ENCODE measurements around the gene ZNF586.
"Not testable (repeated sequence)": the region's sequence is repeated elsewhere in the genome, so short reads cannot be mapped to it uniquely, and the experiment has no call there.

Gene ZNF586

GRCh38 chr19:57788114-57788692 is 18.7 kb downstream of the ZNF586 start:
- DNase-seq, result no peak
- no peaks in the 10 kb centered on the region for H3K27me3 ChIP-seq (replicated peaks; ENCODE audit: control insufficient read depth, insufficient read depth, low read length, poor library complexity, severe bottlenecking)
- no peaks in the 10 kb centered on the region for H3K4me1 ChIP-seq (ENCODE audit: control insufficient read depth, insufficient read depth, low read length, poor library complexity, severe bottlenecking)
- peaks cover 38% of the 10 kb centered on the region for H3K9me3 ChIP-seq (ENCODE audit: control insufficient read depth, low read length)
- H3K4me3 ChIP-seq (ENCODE audit: insufficient read depth, low read depth, low read length, poor library complexity, severe bottlenecking), result no peak overlapping the region
- H3K36me3 ChIP-seq (ENCODE audit: control insufficient read depth, insufficient read depth, low read length), result peaks cover 11% of the 10 kb centered on the region
- no peak overlapping the region for H3K27ac ChIP-seq (ENCODE audit: insufficient read depth, low read length, poor library complexity, severe bottlenecking)

- Histone ChIP-seq H3K4me3 (ENCODE audit: insufficient read depth, low read depth, low read length, poor library complexity, severe bottlenecking) (no peak overlapping the region), H3K9me3 (ENCODE audit: control insufficient read depth, low read length) (peaks cover 38% of the 10 kb centered on the region), H3K4me1 (ENCODE audit: control insufficient read depth, insufficient read depth, low read length, poor library complexity, severe bottlenecking) (no peaks in the 10 kb centered on the region), H3K27ac (ENCODE audit: insufficient read depth, low read length, poor library complexity, severe bottlenecking) (no peak overlapping the region), H3K27me3 (replicated peaks; ENCODE audit: control insufficient read depth, insufficient read depth, low read length, poor library complexity, severe bottlenecking) (no peaks in the 10 kb centered on the region), H3K36me3 (ENCODE audit: control insufficient read depth, insufficient read depth, low read length) (peaks cover 11% of the 10 kb centered on the region)
- no peak for DNase-seq
These were observed 19.8 kb downstream of the ZNF586 start for GRCh38 chr19:57789288-57789687.

GRCh38 chr19:57796580-57796979 is 27.1 kb downstream of the ZNF586 start:
- H3K4me1 ChIP-seq (ENCODE audit: control insufficient read depth, insufficient read depth, low read length, poor library complexity, severe bottlenecking); H3K27ac ChIP-seq (ENCODE audit: insufficient read depth, low read length, poor library complexity, severe bottlenecking); H3K27me3 ChIP-seq (replicated peaks; ENCODE audit: control insufficient read depth, insufficient read depth, low read length, poor library complexity, severe bottlenecking); DNase-seq; H3K4me3 ChIP-seq (ENCODE audit: insufficient read depth, low read depth, low read length, poor library complexity, severe bottlenecking); H3K36me3 ChIP-seq (ENCODE audit: control insufficient read depth, insufficient read depth, low read length); H3K9me3 ChIP-seq (ENCODE audit: control insufficient read depth, low read length): not testable (repeated sequence)

- Histone ChIP-seq H3K27ac (ENCODE audit: insufficient read depth, low read length, poor library complexity, severe bottlenecking) (no peak overlapping the region), H3K4me3 (ENCODE audit: insufficient read depth, low read depth, low read length, poor library complexity, severe bottlenecking) (no peak overlapping the region), H3K36me3 (ENCODE audit: control insufficient read depth, insufficient read depth, low read length) (peaks cover 5% of the 10 kb centered on the region), H3K9me3 (ENCODE audit: control insufficient read depth, low read length) (no peaks in the 10 kb centered on the region), H3K4me1 (ENCODE audit: control insufficient read depth, insufficient read depth, low read length, poor library complexity, severe bottlenecking) (peaks cover 3% of the 10 kb centered on the region), H3K27me3 (replicated peaks; ENCODE audit: control insufficient read depth, insufficient read depth, low read length, poor library complexity, severe bottlenecking) (no peaks in the 10 kb centered on the region)
- no peak for DNase-seq
These were observed 31.2 kb downstream of the ZNF586 start for GRCh38 chr19:57800696-57801095.

- DNase-seq, result no peak
- no peaks in the 10 kb centered on the region for H3K9me3 ChIP-seq (ENCODE audit: control insufficient read depth, low read length)
- H3K36me3 ChIP-seq (ENCODE audit: control insufficient read depth, insufficient read depth, low read length), result no peaks in the 10 kb centered on the region
- H3K4me3 ChIP-seq (ENCODE audit: insufficient read depth, low read depth, low read length, poor library complexity, severe bottlenecking), result no peak overlapping the region
- no peaks in the 10 kb centered on the region for H3K27me3 ChIP-seq (replicated peaks; ENCODE audit: control insufficient read depth, insufficient read depth, low read length, poor library complexity, severe bottlenecking)
- no peak overlapping the region for H3K27ac ChIP-seq (ENCODE audit: insufficient read depth, low read length, poor library complexity, severe bottlenecking)
- peaks cover 3% of the 10 kb centered on the region for H3K4me1 ChIP-seq (ENCODE audit: control insufficient read depth, insufficient read depth, low read length, poor library complexity, severe bottlenecking)
These were observed 32.8 kb downstream of the ZNF586 start for GRCh38 chr19:57802269-57802668.

GRCh38 chr19:57803265-57803593 is 33.8 kb downstream of the ZNF586 start:
- Histone ChIP-seq H3K36me3 (ENCODE audit: control insufficient read depth, insufficient read depth, low read length) (peaks cover 9% of the 10 kb centered on the region), H3K4me1 (ENCODE audit: control insufficient read depth, insufficient read depth, low read length, poor library complexity, severe bottlenecking) (peaks cover 3% of the 10 kb centered on the region), H3K27ac (ENCODE audit: insufficient read depth, low read length, poor library complexity, severe bottlenecking) (no peak overlapping the region), H3K27me3 (replicated peaks; ENCODE audit: control insufficient read depth, insufficient read depth, low read length, poor library complexity, severe bottlenecking) (no peaks in the 10 kb centered on the region), H3K9me3 (ENCODE audit: control insufficient read depth, low read length) (no peaks in the 10 kb centered on the region), H3K4me3 (ENCODE audit: insufficient read depth, low read depth, low read length, poor library complexity, severe bottlenecking) (no peak overlapping the region)
- DNase-seq, result no peak

GRCh38 chr19:57803594-57804325 is 34.3 kb downstream of the ZNF586 start:
- DNase-seq, result no peak
- H3K27ac ChIP-seq (ENCODE audit: insufficient read depth, low read length, poor library complexity, severe bottlenecking), result no peak overlapping the region
- H3K36me3 ChIP-seq (ENCODE audit: control insufficient read depth, insufficient read depth, low read length), result peaks cover 13% of the 10 kb centered on the region
- H3K27me3 ChIP-seq (replicated peaks; ENCODE audit: control insufficient read depth, insufficient read depth, low read length, poor library complexity, severe bottlenecking), result no peaks in the 10 kb centered on the region
- no peak overlapping the region for H3K4me3 ChIP-seq (ENCODE audit: insufficient read depth, low read depth, low read length, poor library complexity, severe bottlenecking)
- H3K4me1 ChIP-seq (ENCODE audit: control insufficient read depth, insufficient read depth, low read length, poor library complexity, severe bottlenecking), result peaks cover 3% of the 10 kb centered on the region
- no peaks in the 10 kb centered on the region for H3K9me3 ChIP-seq (ENCODE audit: control insufficient read depth, low read length)

- H3K4me3 ChIP-seq (ENCODE audit: insufficient read depth, low read depth, low read length, poor library complexity, severe bottlenecking), result no peak overlapping the region
- DNase-seq, result no peak
- H3K4me1 ChIP-seq (ENCODE audit: control insufficient read depth, insufficient read depth, low read length, poor library complexity, severe bottlenecking), result peaks cover 3% of the 10 kb centered on the region
- peaks cover 26% of the 10 kb centered on the region for H3K36me3 ChIP-seq (ENCODE audit: control insufficient read depth, insufficient read depth, low read length)
- no peak overlapping the region for H3K27ac ChIP-seq (ENCODE audit: insufficient read depth, low read length, poor library complexity, severe bottlenecking)
- no peaks in the 10 kb centered on the region for H3K9me3 ChIP-seq (ENCODE audit: control insufficient read depth, low read length)
- no peaks in the 10 kb centered on the region for H3K27me3 ChIP-seq (replicated peaks; ENCODE audit: control insufficient read depth, insufficient read depth, low read length, poor library complexity, severe bottlenecking)
These were observed 38.1 kb downstream of the ZNF586 start for GRCh38 chr19:57807541-57807940.

- not testable (repeated sequence) for H3K4me3 ChIP-seq (ENCODE audit: insufficient read depth, low read depth, low read length, poor library complexity, severe bottlenecking); H3K27me3 ChIP-seq (replicated peaks; ENCODE audit: control insufficient read depth, insufficient read depth, low read length, poor library complexity, severe bottlenecking); DNase-seq; H3K9me3 ChIP-seq (ENCODE audit: control insufficient read depth, low read length); H3K27ac ChIP-seq (ENCODE audit: insufficient read depth, low read length, poor library complexity, severe bottlenecking)
- peaks cover 23% of the 10 kb centered on the region for H3K4me1 ChIP-seq (ENCODE audit: control insufficient read depth, insufficient read depth, low read length, poor library complexity, severe bottlenecking)
- peaks cover 26% of the 10 kb centered on the region for H3K36me3 ChIP-seq (ENCODE audit: control insufficient read depth, insufficient read depth, low read length)
These were observed 41.2 kb downstream of the ZNF586 start for GRCh38 chr19:57810410-57811295.

GRCh38 chr19:57812226-57812625 is 42.8 kb downstream of the ZNF586 start:
- Histone ChIP-seq H3K27ac (ENCODE audit: insufficient read depth, low read length, poor library complexity, severe bottlenecking) (no peak overlapping the region), H3K4me1 (ENCODE audit: control insufficient read depth, insufficient read depth, low read length, poor library complexity, severe bottlenecking) (peaks cover 23% of the 10 kb centered on the region), H3K4me3 (ENCODE audit: insufficient read depth, low read depth, low read length, poor library complexity, severe bottlenecking) (no peak overlapping the region), H3K9me3 (ENCODE audit: control insufficient read depth, low read length) (no peaks in the 10 kb centered on the region), H3K27me3 (replicated peaks; ENCODE audit: control insufficient read depth, insufficient read depth, low read length, poor library complexity, severe bottlenecking) (no peaks in the 10 kb centered on the region), H3K36me3 (ENCODE audit: control insufficient read depth, insufficient read depth, low read length) (peaks cover 26% of the 10 kb centered on the region)
- no peak for DNase-seq
